Stimulated activated CD4-positive, alpha-beta T cell treated with anti-CD3 and anti-CD28 coated beads, Interleukin-12 subunit alpha, Interleukin-12 subunit beta, amount 100 ng/mL, for 48 hours (primary cell): Measurements from ENCODE around the gene SLC35F4.

Experiments used
- DNase-seq, 3 donors: peaks; one replicate each; pipeline ENCODE4 v3.0.0-alpha.2; 2020; ENCODE audit warnings: low read depth in 2 of 3, low spot score in 1 of 3

SLC35F4 gene

DNA sequence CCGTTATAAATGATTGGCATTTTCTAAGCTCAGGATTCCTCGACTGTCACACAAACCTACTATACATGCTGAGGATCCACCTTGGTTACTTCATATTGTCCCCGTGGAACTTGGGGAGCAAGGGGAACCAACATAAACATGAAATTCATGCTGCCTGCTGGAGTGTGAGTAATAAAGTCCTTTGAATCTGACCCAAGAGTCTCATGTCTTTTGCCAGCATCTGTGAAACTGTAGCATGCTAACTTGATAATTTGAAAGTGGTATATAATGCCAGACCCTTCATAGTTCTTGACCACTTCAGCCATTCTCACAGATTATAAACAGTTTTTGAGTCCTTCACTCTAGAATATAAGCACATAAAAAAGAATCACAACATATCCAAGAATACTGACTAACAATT lies 17.1 kb downstream of the SLC35F4 start:
- DNase-seq: no peak

DNA sequence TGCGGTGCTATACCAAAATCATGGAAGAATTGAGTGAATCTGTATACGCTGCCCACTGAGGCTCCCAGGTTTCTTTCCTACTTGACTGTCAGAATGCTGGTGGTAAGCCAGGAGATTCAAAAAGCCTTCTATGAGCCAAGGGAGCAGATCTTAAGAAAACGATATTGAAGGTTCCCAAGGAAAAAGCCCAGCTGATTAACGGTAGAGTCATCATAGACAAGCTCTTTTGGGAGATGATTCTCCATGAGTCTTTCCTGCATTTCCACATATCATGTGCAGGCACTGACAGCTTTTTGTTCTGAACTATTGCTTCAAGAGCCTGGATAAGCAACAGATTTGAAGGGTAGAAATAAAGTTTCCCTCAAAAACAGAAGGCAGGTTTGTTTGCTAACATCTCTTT lies 17.5 kb downstream of the SLC35F4 start:
- DNase-seq: no peak

DNA sequence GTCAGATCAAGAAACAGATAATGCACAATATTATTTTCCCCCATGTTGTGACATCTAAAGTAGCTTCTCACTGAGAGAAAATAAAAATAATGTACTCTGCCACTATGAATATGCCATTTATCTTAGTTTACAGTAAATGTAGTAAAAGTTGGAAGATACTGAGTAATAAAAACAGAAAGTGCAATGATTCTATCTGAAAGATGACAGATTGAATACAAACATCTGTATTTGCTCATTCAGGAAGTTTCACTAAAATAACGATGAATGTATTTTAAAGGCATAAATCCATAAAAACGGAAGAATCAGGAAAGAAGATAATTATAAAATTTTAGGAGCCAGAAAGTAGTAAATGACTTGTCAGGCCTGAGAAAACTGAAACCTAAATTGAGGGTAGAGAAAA lies 18.2 kb downstream of the SLC35F4 start:
- no peak for DNase-seq

GRCh38 chr14:57847096-57847495 lies 18.8 kb downstream of the SLC35F4 start:
- DNase-seq: no peak

- no peak for DNase-seq
Measured at GRCh38 chr14:57846596-57846995, 19.3 kb downstream of the SLC35F4 start.

GRCh38 chr14:57845802-57846531 lies 19.9 kb downstream of the SLC35F4 start:
- DNase-seq: no peak

DNA sequence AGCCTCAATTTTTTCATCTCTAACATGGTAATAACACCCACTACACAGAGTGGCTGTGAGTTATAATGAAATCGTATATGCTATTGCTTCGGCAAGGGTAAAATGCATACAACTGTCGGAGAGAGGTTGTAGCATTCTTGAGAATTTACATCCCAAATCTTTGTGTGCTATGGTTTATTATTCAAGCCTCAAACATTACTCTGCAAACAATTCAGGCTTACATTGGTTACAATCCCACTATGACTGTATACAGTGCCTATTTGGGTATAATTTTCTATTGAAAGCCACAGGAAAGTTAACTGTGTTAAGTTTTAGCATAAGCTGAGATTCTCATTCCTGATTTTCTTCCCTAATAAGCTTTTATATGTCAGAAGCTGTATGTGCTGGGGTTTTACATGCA lies 20.6 kb downstream of the SLC35F4 start:
- no peak for DNase-seq

DNA sequence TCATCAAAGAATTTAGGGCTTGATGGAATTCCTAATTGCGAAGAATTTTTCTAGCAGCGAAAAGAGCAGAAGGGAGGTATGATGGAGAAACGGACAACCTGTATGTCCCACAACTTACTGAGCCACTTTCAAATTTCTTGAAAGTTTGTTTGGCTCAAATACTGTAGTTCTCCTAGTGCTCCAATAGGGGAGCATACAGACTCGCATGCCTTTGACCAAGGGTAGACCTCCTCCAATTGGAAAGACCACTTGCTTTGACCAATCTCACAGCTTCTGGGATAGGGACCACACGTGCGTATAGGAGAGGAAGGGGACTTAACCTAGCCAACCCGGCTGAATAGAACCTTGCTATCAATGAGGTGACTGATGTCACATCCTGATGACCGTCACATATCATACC lies 28.6 kb downstream of the SLC35F4 start:
- no peak for DNase-seq

DNA sequence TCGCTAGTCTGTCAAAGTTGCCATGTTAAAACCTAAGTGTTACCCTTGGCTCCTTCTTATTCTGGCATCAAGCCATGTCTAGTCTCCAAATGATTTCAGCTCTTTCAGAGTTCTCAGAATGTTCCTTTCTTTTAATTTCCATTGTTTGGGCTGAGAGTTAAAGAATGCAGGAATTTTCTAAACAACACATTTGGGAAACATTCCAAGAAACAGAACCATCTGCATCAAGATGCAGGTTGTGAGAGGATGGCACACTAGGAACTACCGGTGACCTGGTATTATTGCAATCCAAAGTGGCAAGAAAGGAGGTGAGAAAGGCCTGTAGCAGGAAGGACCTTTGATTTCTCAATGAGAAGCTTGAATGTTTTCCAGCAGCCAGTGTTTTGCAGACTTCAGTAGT lies 30.1 kb downstream of the SLC35F4 start:
- no peak for DNase-seq

DNA sequence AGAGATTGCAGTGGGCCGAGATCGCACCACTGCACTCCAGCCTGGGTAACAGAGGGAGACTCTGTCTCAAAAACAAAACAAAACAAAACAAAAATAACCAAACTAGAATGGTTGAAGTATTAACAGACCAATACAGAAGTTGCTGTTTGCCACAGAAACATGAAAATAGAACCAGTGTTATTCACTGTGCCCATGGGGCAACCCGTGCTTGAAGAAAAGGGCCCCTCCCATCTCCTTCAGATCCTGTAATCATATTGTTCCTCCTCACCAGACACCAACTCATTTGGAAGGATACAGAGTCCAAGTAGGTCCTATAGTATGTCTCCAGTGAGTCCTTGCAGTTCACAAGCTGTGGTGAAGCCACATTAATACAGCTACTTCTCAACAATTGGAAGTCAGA lies 30.9 kb downstream of the SLC35F4 start:
- DNase-seq: no peak

DNA sequence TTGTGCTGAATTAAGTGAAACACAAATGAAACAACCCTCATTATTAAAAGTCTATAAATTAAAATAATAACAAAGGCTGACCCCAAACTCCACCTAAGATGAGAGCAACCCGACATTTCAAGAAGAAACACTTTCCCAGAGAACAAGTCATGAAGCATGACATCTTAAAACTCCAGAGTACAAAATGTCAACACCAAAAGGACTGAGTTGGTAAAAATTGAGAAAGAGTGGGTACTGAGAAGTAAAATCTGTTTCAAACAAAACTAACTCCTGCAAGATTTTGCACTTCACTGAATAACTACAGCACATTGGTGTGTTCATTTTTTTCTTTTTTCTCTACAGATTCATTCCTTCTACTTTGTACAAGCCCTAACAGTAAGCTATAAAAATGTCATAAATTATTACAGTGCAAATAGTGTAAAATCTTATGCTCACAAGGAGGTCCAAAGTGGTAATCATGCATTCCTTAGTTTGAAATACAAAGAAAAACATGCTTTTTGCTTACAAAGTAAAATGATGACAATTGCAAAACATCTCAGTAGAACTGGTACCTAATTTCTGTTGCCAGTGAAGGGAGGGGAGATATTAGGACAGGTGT lies 31.8 kb downstream of the SLC35F4 start:
- no peak for DNase-seq

- DNase-seq: no peak
Measured at GRCh38 chr14:57833323-57833722, 32.6 kb downstream of the SLC35F4 start.

GRCh38 chr14:57831981-57832380 lies 33.9 kb downstream of the SLC35F4 start:
- DNase-seq: no peak

DNA sequence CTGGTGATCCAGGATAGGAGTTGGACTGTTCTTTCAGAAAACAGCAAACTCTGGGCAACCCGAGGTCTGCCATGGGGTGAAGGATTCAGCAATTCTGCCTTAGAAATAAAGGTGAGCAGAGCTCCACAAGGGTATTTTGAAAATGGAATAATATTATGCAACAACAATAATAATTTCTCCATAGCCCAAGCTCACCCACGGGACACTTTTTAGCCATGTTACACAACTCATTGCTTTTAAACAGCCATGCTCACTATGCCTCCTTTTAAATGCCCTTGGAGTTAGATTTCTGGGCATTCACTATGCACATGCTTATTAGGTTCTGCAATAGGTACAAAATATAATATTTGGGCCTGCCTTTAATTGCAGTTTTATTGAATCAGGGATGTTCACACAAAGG lies 37.2 kb downstream of the SLC35F4 start:
- DNase-seq: no peak

DNA sequence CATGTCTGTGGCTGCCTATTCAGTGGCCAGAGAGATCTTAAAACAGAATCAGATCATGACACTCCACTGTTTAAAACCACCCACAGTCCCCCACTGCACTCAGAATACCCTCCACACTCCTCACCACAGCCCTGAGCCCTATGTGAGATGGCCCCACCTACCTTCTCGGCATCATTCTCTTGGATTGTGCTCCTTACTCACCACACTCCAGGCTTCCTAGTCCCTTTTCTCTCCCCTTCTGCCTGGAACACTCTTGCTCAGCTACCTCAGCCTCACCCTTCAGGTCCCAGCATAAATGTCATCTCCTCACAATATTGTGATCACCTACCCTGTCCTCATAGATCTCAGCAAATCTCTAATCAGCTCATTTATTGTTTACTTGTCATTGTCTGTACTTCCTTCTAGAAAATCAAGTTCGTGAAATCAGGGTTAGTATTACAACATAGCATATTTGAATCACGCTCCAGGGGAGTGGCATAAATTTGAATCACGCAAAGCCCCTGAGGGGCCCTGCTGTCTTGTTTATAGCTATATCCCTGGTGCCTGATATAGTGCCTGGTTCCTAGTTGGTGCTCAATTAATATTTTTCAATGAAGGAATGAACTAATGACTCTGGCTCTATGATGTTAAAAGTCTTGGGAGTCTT lies 42.8 kb downstream of the SLC35F4 start:
- no peak for DNase-seq

GRCh38 chr14:57822081-57822480 lies 43.8 kb downstream of the SLC35F4 start:
- no peak for DNase-seq

- DNase-seq: no peak
Measured at GRCh38 chr14:57820581-57820980, 45.3 kb downstream of the SLC35F4 start.

GRCh38 chr14:57818511-57818910 lies 47.4 kb downstream of the SLC35F4 start:
- no peak for DNase-seq

GRCh38 chr14:57816568-57817284 lies 49.2 kb downstream of the SLC35F4 start:
- no peak for DNase-seq

- no peak for DNase-seq
Measured at GRCh38 chr14:57814726-57815125, 51.2 kb downstream of the SLC35F4 start.

- DNase-seq: no peak
Measured at GRCh38 chr14:57812741-57813140, 53.2 kb downstream of the SLC35F4 start.

DNA sequence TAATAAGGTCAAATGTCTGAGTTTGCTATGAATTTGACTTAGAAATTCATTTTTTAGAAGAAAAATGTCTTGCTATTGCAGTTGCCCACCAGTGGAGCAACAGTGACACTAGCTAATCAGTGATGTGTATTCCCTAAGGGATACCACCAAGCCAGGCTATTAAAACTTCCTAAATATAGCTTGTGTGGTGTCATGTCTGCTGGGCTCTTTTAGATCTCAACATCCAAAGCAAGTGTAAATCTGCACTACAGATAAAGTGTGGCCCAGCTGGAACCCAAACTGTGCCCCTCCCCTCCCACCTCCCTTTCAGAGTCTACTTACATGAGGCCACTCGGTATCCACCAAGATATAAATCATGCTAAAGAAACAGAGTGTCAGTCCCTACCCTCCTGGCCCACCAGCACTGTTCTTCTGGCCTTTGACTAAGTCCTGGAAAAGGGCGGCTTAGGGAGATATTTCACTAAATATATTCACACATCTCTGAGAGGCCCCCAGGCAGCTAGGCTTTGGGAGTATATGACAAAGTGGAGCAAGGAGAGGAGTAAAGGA lies 53.8 kb downstream of the SLC35F4 start:
- no peak for DNase-seq
